NCI-H187 (cell line): ENCODE data around the gene ANKRD13C.
"Not testable (repeated sequence)": the region's sequence is repeated elsewhere in the genome, so short reads cannot be mapped to it uniquely, and the experiment has no call there.

Experiments
- DNase-seq, 2 experiments: peaks; one replicate each; lab custom pipeline; 2025; lab: John Stamatoyannopoulos, UW

The ANKRD13C gene

GRCh38 chr1:70354332-70355110, at the start of gene ANKRD13C:
Gene ANKRD13C, minus strand, starts transcription at chr1:70354722. Its CDS starts 314 bp downstream, at chr1:70354408.
- DNase-seq, result peak; percentile 70 to 93

GRCh38 chr1:70403759-70404158, 49.2 kb upstream of the ANKRD13C start:
- no peak for DNase-seq

GRCh38 chr1:70401974-70402373, 47.5 kb upstream of the ANKRD13C start:
- no peak for DNase-seq

- no peak for DNase-seq
These were observed 45.8 kb upstream of the ANKRD13C start for GRCh38 chr1:70400335-70400734.

- no peak for DNase-seq
These were observed 42.5 kb upstream of the ANKRD13C start for GRCh38 chr1:70397013-70397412.

- no peak for DNase-seq
These were observed 42.1 kb upstream of the ANKRD13C start for GRCh38 chr1:70396607-70397006.

GRCh38 chr1:70392626-70393025, 38.1 kb upstream of the ANKRD13C start:
- no peak for DNase-seq

GRCh38 chr1:70387507-70387906, 33.0 kb upstream of the ANKRD13C start:
- DNase-seq, result no peak

GRCh38 chr1:70386121-70386520, 31.6 kb upstream of the ANKRD13C start:
- no peak for DNase-seq

- no peak for DNase-seq
These were observed 31.0 kb upstream of the ANKRD13C start for GRCh38 chr1:70385477-70385876.

GRCh38 chr1:70384542-70384941, 30.0 kb upstream of the ANKRD13C start:
- DNase-seq, result no peak

- DNase-seq, result no peak
These were observed 29.0 kb upstream of the ANKRD13C start for GRCh38 chr1:70383483-70383882.

GRCh38 chr1:70382682-70383081, 28.2 kb upstream of the ANKRD13C start:
- no peak for DNase-seq

- no peak for DNase-seq
These were observed 21.7 kb upstream of the ANKRD13C start for GRCh38 chr1:70376196-70376595.

- DNase-seq, result not testable (repeated sequence)
These were observed 19.1 kb upstream of the ANKRD13C start for GRCh38 chr1:70373580-70373979.

- DNase-seq, result no peak
These were observed 17.9 kb upstream of the ANKRD13C start for GRCh38 chr1:70372426-70372825.

GRCh38 chr1:70371586-70371985, 17.1 kb upstream of the ANKRD13C start:
- DNase-seq, result not testable (repeated sequence)

GRCh38 chr1:70367397-70367796, 12.9 kb upstream of the ANKRD13C start:
- not testable (repeated sequence) for DNase-seq

GRCh38 chr1:70366997-70367396, 12.5 kb upstream of the ANKRD13C start:
- DNase-seq, result not testable (repeated sequence)

GRCh38 chr1:70366425-70366952, 12.0 kb upstream of the ANKRD13C start:
- not testable (repeated sequence) for DNase-seq

GRCh38 chr1:70364439-70364838, 9.9 kb upstream of the ANKRD13C start:
- DNase-seq, result no peak

- DNase-seq, result no peak
These were observed 7.3 kb upstream of the ANKRD13C start for GRCh38 chr1:70361727-70362398.

GRCh38 chr1:70360321-70360720, 5.8 kb upstream of the ANKRD13C start:
- no peak for DNase-seq
